H1 (cell line): Measurements from ENCODE around the gene TRPM1. TPM values are rescaled to one million over a fixed set of nuclear protein-coding genes. Genes with fewer than 3 reads are reported as not detected.

Source experiments
- CBX5 ChIP-seq: fragments of 300-800, 300-1000 bp; sonication (generic); IDR thresholded peaks from 2 replicates; pipeline ENCODE4 v1.7.1; 2016; ENCODE audit warnings: antibody characterized with exemption, low read length, low read depth
- CHD7 ChIP-seq: fragments of 300-600 bp; sonication (generic); IDR thresholded peaks from 2 replicates; pipeline ENCODE4 v1.7.1; 2012; ENCODE audit warnings: low read length, moderate library complexity, mild to moderate bottlenecking, inconsistent platforms; ENCODE audit not compliant: insufficient replicate concordance
- MAFK ChIP-seq: IDR thresholded peaks from 2 replicates; pipeline ENCODE4 v1.6.1; 2012; ENCODE audit warnings: low read depth, mild to moderate bottlenecking, improper control_type of control experiment, low read length
- SP4 ChIP-seq: IDR thresholded peaks from 2 replicates; pipeline ENCODE4 v1.6.1; 2012; ENCODE audit warnings: low read length, inconsistent platforms
- polyA plus RNA-seq, 7 experiments: library from polyadenylated mRNA; depleted of rRNA in 3 of 7; stranded (reverse) in 5 of 7; unstranded in 2 of 7; fragments of >200 nt in 5 of 7; fragments of 200-250 nt in 2 of 7; gene quantifications; 1 replicate in 5 of 7; 2 replicates in 1 of 7; 4 replicates in 1 of 7; pipeline versions ENCODE4 v1.2.1 to v1.2.3, GENCODE V29; 2011 to 2013; ENCODE audit warnings: missing spikeins in 2 of 7, mixed read lengths in 2 of 7
- total RNA-seq: library from RNA; stranded (reverse); fragmentation: NEBNext Ultra II Directional; extraction: Animal tissue kit (Norgen Biotek cat#: 25700); gene quantifications from 2 replicates; pipeline ENCODE4 v1.2.1, GENCODE V29; 2021

The TRPM1 gene
- total and polyA plus RNA-seq, 2 of the 8 experiments (the other 6 are each of a cell fraction or from before 2014, with no cell fraction given), result 0.05 TPM; not detected in 1

GRCh38 chr15:31035610-31036009, 65.9 kb downstream of the TRPM1 start (continued):
- TF ChIP-seq CHD7 (no peak), SP4 (no peak), MAFK (no peak), CBX5 (no peak)
